HEK293 (cell line): Measurements from ENCODE around the gene C1orf167.

Experiments
- CTCF ChIP-seq: fragments of 450-650 bp; formaldehyde crosslinking; IDR thresholded peaks from 2 replicates; pipeline ENCODE4 v1.5.1; 2016; ENCODE audit warnings: missing biosample characterization, missing genetic modification characterization
- ZEB2 ChIP-seq: fragments of 450-650 bp; formaldehyde crosslinking; IDR thresholded peaks from 2 replicates; pipeline ENCODE4 v1.5.1; 2016; ENCODE audit warnings: missing biosample characterization, missing genetic modification characterization

- TF ChIP-seq CTCF (tag by site-specific recombination) (no peak), ZEB2 (tag by site-specific recombination) (no peak)
Measured at GRCh38 chr1:11779715-11780379, 17.9 kb downstream of the C1orf167 start.
